Activated naive CD4-positive, alpha-beta T cell treated with anti-CD3 and anti-CD28 coated beads, Interleukin-2, amount 50 U/mL, for 16 hours (primary cell): Measurements from ENCODE around the gene SALL4.

Experiments
- DNase-seq: peaks from one replicate; pipeline ENCODE4 v3.0.0-alpha.2; 2020

The SALL4 gene

DNA sequence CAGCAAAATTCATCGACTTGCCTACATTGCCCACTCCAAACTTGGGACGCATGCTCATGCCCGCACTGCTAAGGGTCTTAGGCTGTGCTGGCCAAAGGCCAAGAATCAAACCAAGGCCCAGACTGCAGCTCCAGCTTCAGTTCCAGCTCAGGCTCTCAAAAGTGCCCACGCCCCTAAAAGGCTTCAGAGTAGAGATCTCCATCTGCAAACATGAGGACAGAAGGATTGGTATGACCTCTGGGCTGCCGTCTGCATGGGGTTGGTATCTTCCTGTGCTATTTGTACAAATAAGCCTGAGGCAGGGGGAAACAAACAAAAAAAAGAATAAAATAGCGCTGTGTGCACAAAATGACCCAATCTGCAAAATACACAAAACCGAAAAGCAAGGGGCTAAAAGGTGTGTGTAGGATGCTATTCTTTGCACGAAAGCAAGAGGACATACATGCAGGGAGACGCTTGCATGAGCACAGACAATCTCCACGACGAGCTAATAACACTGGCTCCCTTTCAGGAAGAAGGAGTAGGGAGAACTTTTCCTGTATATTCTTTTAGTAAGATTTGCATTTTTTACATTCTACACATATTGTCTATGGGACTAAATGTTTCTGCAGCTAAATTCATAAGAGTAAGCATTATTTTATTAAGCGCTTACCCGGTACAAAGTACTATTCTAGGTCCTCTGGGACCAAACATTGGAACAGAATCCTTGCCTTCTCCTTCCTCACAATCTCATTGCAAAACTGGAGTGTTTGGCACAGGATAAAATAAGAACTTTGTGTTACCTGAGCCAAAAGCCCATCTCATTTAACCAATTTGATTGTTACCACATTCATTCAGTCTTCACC is 67.2 kb downstream of the SALL4 start:
- DNase-seq: no peak

DNA sequence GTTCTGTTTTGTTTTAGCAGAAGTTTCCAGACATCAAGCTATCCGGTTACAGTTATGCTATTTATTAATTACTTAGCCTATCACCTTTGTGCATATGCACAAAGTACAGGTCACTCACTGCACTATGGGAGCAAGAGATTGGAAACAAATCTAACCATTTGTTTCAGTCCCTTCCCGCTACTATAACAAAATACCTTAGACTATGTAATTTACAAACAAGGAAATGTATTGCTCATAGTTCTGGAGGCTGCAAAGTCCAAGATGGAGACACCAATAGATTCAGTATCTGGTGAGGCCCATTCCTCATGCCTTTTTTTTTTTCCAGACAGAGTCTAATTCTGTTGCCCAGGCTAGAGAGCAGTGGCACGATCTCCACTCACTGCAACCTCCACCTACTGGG is 69.3 kb downstream of the SALL4 start:
- DNase-seq: no peak
